Stimulated activated naive CD8-positive, alpha-beta T cell treated with anti-CD3 and anti-CD28 coated beads, Interleukin-15, Interleukin-2, amounts not matched to agents 100 ng/mL and 50 ng/mL, for 24 hours (primary cell): ENCODE measurements around the gene PRKAG2.

Source experiments
- H3K27ac Mint-ChIP-seq: one replicate; pipeline ENCODE4 v1.8.0; 2021; ENCODE audit warnings: mild to moderate bottlenecking, mixed read lengths
- H3K27me3 Mint-ChIP-seq: one replicate; pipeline ENCODE4 v1.8.0; 2021; ENCODE audit warnings: mixed read lengths
- H3K36me3 Mint-ChIP-seq: one replicate; pipeline ENCODE4 v1.8.0; 2021; ENCODE audit warnings: low read depth, mixed read lengths
- H3K4me1 Mint-ChIP-seq: one replicate; pipeline ENCODE4 v1.8.0; 2021; ENCODE audit warnings: low read depth, mixed read lengths
- H3K4me3 Mint-ChIP-seq: one replicate; pipeline ENCODE4 v1.8.0; 2021; ENCODE audit warnings: mild to moderate bottlenecking, mixed read lengths
- H3K9me3 Mint-ChIP-seq: one replicate; pipeline ENCODE4 v1.8.0; 2021; ENCODE audit warnings: mixed read lengths

PRKAG2 gene

DNA sequence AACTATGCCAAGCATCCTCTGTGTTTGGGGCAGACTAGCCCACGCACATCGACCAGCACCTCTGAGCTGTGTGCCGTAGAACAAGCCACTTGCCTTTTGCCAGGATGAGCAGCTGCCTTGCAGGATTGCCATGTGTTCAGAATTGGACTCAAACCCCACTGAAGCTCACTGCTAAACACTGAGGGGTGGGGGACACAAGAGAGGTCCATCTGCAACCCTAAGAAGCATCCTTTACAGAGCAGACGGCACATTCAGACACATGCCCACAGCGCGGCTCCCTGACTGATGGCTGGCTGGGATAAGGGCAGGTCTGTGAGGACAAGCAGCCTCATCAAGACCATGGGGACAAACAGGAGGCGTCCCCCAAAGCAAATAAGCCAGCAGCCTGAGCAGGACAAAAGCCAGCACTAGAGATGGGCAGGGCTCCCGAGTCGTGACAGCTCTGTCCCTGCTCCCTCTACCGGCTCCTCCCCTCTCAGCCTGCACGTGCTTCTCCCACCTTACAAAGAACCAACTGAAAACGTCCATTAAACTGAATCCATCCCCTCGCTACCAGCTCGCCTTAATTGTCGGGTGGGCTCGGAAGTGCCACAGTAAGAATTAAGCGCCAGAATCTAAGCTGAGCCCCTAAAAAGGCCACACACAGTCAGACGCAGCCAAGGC is 114.2 kb downstream of the PRKAG2 start:
- Mint-ChIP-seq H3K27ac (no peak overlapping the region), H3K36me3 (peaks cover 8% of the 10 kb centered on the region)

DNA sequence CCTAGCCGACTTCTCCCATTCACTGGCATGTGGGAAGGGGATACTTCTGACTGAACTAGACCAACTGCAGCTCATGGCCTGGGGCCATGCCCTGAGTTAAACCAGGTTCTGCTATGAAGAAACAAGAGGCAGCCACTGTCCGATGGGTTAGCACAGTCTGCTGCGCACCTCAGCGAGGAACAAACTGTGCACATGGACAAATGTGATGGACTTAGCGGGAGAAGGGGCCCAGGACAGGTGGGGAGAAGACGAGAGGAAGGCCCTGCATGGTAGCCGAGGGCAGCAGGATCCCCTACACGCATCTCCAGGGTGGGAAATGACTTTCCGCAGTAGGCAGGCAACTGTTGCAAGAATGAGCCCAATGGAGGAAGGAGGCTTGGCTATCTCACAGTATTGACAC is 115.0 kb downstream of the PRKAG2 start:
- no peaks in the 10 kb centered on the region for H3K27me3 Mint-ChIP-seq
- no peaks in the 10 kb centered on the region for H3K9me3 Mint-ChIP-seq
- no peak overlapping the region for H3K4me3 Mint-ChIP-seq
- H3K4me1 Mint-ChIP-seq: peaks cover 23% of the 10 kb centered on the region
- H3K27ac Mint-ChIP-seq: no peak overlapping the region
- peaks cover 8% of the 10 kb centered on the region for H3K36me3 Mint-ChIP-seq

More for the DNA sequence above, 114.2 kb downstream of the PRKAG2 start:
- no peak overlapping the region for H3K4me3 Mint-ChIP-seq
- peaks cover 29% of the 10 kb centered on the region for H3K4me1 Mint-ChIP-seq
- H3K27me3 Mint-ChIP-seq: no peaks in the 10 kb centered on the region
- H3K9me3 Mint-ChIP-seq: no peaks in the 10 kb centered on the region

GRCh38 chr7:151761231-151761630 is 115.7 kb downstream of the PRKAG2 start:
- no peak overlapping the region for H3K27ac Mint-ChIP-seq
- peaks cover 24% of the 10 kb centered on the region for H3K4me1 Mint-ChIP-seq

GRCh38 chr7:151759591-151760042 is 117.3 kb downstream of the PRKAG2 start:
- peaks cover 26% of the 10 kb centered on the region for H3K4me1 Mint-ChIP-seq

More at GRCh38 chr7:151761231-151761630, 115.7 kb downstream of the PRKAG2 start:
- H3K4me3 Mint-ChIP-seq: no peak overlapping the region
- H3K9me3 Mint-ChIP-seq: no peaks in the 10 kb centered on the region
- H3K36me3 Mint-ChIP-seq: peaks cover 4% of the 10 kb centered on the region
- H3K27me3 Mint-ChIP-seq: no peaks in the 10 kb centered on the region

GRCh38 chr7:151758622-151759540 is 118.0 kb downstream of the PRKAG2 start:
- Mint-ChIP-seq H3K9me3 (no peaks in the 10 kb centered on the region), H3K4me3 (no peak overlapping the region), H3K4me1 (peaks cover 26% of the 10 kb centered on the region), H3K36me3 (no peaks in the 10 kb centered on the region), H3K27ac (no peak overlapping the region), H3K27me3 (no peaks in the 10 kb centered on the region)

More at GRCh38 chr7:151759591-151760042, 117.3 kb downstream of the PRKAG2 start:
- Mint-ChIP-seq H3K36me3 (no peaks in the 10 kb centered on the region), H3K9me3 (no peaks in the 10 kb centered on the region), H3K27me3 (no peaks in the 10 kb centered on the region), H3K4me3 (no peak overlapping the region), H3K27ac (no peak overlapping the region)

DNA sequence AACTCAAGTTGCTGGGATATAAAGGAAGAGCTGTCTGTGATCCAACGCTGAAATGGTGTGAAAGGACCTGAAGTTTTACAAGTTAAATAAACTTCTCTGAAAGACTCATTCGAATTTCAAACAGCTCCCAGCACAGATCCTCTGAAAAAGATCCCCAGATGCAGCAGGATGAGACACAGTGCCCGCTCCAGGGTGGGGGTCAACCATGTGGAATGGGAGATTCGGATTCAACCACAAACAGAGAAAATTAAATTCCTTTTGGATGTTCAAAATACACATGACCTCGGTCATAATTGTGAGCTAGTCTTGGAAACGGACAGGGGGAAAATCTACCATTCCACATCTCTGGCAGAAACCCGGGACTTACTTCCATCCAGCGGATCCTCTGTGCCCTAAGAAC is 119.6 kb downstream of the PRKAG2 start:
- Mint-ChIP-seq H3K36me3 (no peaks in the 10 kb centered on the region), H3K27me3 (no peaks in the 10 kb centered on the region), H3K27ac (no peak overlapping the region), H3K4me1 (peaks cover 26% of the 10 kb centered on the region), H3K4me3 (no peak overlapping the region), H3K9me3 (no peaks in the 10 kb centered on the region)

DNA sequence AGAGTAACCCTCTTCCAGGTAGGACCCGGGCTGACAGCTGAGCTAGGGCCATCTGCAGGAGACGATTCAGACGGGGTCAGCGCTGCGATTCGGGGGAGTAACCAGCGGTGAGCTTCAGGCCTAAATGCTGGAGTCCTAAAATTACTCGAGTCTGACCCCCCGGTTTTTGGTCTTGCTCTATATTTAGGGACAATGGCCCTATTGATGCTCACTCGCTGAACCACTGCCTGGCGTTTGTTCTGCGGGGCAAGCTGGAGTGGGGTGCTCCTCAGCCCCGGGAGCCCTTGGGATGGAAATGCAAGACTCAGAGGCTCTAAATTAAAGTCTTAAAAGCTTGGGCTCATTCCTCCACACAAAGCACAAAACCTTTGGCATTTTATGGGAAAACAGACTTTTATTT is 120.0 kb downstream of the PRKAG2 start:
- H3K4me1 Mint-ChIP-seq: peaks cover 26% of the 10 kb centered on the region
- peak overlapping the region; percentile 92 for H3K27ac Mint-ChIP-seq
- no peaks in the 10 kb centered on the region for H3K27me3 Mint-ChIP-seq
- H3K36me3 Mint-ChIP-seq: peaks cover 3% of the 10 kb centered on the region
- no peaks in the 10 kb centered on the region for H3K9me3 Mint-ChIP-seq
- H3K4me3 Mint-ChIP-seq: peak overlapping the region; percentile 19

- H3K36me3 Mint-ChIP-seq: peaks cover 4% of the 10 kb centered on the region
- H3K4me3 Mint-ChIP-seq: peak overlapping the region; percentile 68
- no peaks in the 10 kb centered on the region for H3K27me3 Mint-ChIP-seq
- peak overlapping the region; percentile 92 for H3K27ac Mint-ChIP-seq
- peaks cover 26% of the 10 kb centered on the region for H3K4me1 Mint-ChIP-seq
- H3K9me3 Mint-ChIP-seq: no peaks in the 10 kb centered on the region
Measured at GRCh38 chr7:151756076-151756731, 120.7 kb downstream of the PRKAG2 start.

DNA sequence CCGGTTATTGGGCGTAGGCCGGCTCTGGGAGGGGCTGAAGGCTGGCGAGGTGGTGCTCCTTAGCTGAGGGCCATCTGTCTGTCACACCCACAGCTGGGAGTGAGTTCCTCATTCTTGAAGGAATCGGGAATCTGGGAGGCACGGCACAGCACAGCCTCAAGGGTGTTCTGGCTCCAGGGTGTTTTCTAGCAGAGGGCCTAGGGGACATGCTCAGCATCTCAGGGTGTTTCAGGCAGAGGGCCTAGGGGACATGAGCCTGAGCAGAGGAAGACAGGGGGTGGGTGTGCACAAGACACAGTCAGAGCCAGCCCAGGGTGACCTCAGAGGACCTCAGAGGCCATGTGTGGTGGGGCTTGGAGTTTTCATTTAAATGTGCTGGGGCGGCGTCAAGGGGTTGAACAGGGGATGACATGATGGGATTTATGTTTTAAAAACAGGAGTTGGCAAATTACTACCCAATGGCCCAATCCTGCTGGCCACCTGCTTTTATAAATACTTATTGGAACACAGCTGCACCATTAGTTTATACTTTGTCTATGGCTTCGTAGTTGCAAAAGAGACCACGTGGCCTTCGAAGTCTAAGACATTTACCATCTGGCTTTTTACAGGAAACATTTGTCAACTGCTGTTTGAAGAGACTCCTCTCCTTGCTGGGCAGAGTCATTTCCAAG is 121.6 kb downstream of the PRKAG2 start:
- peaks cover 4% of the 10 kb centered on the region for H3K36me3 Mint-ChIP-seq
- no peaks in the 10 kb centered on the region for H3K27me3 Mint-ChIP-seq
- peaks cover 26% of the 10 kb centered on the region for H3K4me1 Mint-ChIP-seq
- H3K4me3 Mint-ChIP-seq: no peak overlapping the region
- H3K27ac Mint-ChIP-seq: peak overlapping the region; percentile 92
- H3K9me3 Mint-ChIP-seq: no peaks in the 10 kb centered on the region

DNA sequence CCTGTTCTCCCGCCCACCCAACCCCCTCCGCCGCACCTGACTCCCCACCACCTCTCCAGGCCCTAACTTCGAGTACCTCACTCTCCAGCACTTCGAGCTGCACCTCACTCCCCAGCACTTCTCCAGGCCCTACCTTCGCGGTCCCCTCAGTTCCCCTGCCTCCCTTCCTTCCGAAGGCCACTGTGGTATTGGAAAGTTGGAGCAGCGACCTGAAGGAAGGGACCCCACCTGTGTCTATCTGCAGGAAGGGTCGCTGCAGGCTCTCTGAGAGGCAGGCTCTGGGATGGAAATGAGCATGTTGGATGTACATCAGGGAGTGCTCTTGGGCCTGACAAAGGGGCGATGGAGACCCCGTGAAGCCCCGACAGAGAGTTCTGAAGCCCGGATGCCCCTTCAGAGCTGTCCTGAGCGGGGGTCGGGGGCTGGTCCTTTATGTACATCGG is 122.2 kb downstream of the PRKAG2 start:
- peaks cover 4% of the 10 kb centered on the region for H3K36me3 Mint-ChIP-seq
- H3K27me3 Mint-ChIP-seq: no peaks in the 10 kb centered on the region
- no peak overlapping the region for H3K4me3 Mint-ChIP-seq
- H3K4me1 Mint-ChIP-seq: peaks cover 25% of the 10 kb centered on the region
- no peaks in the 10 kb centered on the region for H3K9me3 Mint-ChIP-seq
- no peak overlapping the region for H3K27ac Mint-ChIP-seq

- Mint-ChIP-seq H3K27me3 (no peaks in the 10 kb centered on the region), H3K36me3 (peaks cover 8% of the 10 kb centered on the region), H3K9me3 (no peaks in the 10 kb centered on the region), H3K4me1 (peaks cover 21% of the 10 kb centered on the region), H3K27ac (no peak overlapping the region), H3K4me3 (no peak overlapping the region)
Measured at GRCh38 chr7:151754142-151754590, 122.7 kb downstream of the PRKAG2 start.

DNA sequence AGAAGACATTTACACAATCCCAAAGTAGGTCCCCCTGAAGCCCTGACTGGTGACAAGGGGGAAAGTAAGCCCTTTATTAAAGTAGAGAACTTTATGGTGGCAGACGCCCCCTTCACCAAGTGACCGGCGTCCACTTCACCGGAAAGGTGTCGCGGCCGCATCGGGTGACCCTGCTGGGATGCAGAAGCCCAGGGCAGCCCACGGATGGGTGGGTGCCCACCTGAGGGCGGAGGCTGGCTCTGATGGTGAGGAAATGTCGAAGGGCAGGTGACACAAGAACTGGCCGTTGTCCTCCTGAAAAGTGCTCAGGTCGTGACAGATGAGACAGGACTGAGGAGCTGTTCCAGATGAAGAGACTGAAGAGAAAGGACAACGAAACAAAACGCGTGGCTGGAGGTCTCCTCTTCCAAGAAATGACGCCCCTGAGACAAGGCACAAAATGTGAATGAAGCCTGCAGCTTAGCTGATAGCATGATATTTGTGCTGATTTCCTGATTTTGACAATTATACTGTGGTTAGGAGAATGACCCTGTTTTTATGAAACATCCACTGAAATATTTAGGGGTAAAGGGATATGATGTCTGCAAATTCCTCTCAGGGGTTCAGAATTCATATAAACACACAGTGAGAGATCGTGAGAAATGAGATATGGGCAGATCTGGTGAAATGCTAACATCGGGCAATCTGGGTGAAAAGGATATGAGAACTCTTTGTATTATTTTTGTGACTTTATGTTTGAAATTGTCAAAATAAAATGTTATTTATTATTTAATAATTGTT is 123.9 kb downstream of the PRKAG2 start:
- Mint-ChIP-seq H3K9me3 (no peaks in the 10 kb centered on the region), H3K36me3 (peaks cover 9% of the 10 kb centered on the region), H3K27ac (no peak overlapping the region), H3K4me1 (peaks cover 21% of the 10 kb centered on the region), H3K27me3 (no peaks in the 10 kb centered on the region), H3K4me3 (no peak overlapping the region)

DNA sequence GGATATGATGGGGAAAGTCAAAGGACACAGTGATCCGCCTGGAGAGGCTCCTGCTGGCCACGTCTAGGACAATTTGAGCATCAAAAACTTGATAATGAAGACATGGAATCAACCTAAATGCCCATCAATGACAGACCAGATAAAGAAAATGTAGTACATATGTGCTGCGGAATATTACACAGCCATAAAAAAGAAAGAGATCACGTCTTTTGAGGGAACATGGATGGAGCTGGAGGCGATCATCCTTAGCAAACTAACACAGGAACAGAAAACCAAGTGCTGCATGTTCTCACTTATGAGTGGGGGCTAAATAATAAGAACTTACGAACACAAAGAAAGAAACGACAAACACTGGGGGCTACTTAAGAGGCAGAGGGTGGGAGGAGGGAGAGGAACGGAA is 124.9 kb downstream of the PRKAG2 start:
- no peaks in the 10 kb centered on the region for H3K27me3 Mint-ChIP-seq
- H3K4me1 Mint-ChIP-seq: peaks cover 21% of the 10 kb centered on the region
- no peak overlapping the region for H3K27ac Mint-ChIP-seq
- no peaks in the 10 kb centered on the region for H3K9me3 Mint-ChIP-seq
- no peak overlapping the region for H3K4me3 Mint-ChIP-seq
- peaks cover 9% of the 10 kb centered on the region for H3K36me3 Mint-ChIP-seq

GRCh38 chr7:151748733-151749132 is 128.2 kb downstream of the PRKAG2 start:
- no peaks in the 10 kb centered on the region for H3K27me3 Mint-ChIP-seq
- H3K4me3 Mint-ChIP-seq: no peak overlapping the region
- H3K36me3 Mint-ChIP-seq: peaks cover 9% of the 10 kb centered on the region
- no peaks in the 10 kb centered on the region for H3K9me3 Mint-ChIP-seq
- peaks cover 22% of the 10 kb centered on the region for H3K4me1 Mint-ChIP-seq
- no peak overlapping the region for H3K27ac Mint-ChIP-seq
